Measurements from ENCODE around the gene SUCO.
"Not testable (repeated sequence)": the region's sequence is repeated elsewhere in the genome, so short reads cannot be mapped to it uniquely, and the experiment has no call there.

SUCO gene, protein sequence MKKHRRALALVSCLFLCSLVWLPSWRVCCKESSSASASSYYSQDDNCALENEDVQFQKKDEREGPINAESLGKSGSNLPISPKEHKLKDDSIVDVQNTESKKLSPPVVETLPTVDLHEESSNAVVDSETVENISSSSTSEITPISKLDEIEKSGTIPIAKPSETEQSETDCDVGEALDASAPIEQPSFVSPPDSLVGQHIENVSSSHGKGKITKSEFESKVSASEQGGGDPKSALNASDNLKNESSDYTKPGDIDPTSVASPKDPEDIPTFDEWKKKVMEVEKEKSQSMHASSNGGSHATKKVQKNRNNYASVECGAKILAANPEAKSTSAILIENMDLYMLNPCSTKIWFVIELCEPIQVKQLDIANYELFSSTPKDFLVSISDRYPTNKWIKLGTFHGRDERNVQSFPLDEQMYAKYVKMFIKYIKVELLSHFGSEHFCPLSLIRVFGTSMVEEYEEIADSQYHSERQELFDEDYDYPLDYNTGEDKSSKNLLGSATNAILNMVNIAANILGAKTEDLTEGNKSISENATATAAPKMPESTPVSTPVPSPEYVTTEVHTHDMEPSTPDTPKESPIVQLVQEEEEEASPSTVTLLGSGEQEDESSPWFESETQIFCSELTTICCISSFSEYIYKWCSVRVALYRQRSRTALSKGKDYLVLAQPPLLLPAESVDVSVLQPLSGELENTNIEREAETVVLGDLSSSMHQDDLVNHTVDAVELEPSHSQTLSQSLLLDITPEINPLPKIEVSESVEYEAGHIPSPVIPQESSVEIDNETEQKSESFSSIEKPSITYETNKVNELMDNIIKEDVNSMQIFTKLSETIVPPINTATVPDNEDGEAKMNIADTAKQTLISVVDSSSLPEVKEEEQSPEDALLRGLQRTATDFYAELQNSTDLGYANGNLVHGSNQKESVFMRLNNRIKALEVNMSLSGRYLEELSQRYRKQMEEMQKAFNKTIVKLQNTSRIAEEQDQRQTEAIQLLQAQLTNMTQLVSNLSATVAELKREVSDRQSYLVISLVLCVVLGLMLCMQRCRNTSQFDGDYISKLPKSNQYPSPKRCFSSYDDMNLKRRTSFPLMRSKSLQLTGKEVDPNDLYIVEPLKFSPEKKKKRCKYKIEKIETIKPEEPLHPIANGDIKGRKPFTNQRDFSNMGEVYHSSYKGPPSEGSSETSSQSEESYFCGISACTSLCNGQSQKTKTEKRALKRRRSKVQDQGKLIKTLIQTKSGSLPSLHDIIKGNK (N-terminal part only)

DNA sequence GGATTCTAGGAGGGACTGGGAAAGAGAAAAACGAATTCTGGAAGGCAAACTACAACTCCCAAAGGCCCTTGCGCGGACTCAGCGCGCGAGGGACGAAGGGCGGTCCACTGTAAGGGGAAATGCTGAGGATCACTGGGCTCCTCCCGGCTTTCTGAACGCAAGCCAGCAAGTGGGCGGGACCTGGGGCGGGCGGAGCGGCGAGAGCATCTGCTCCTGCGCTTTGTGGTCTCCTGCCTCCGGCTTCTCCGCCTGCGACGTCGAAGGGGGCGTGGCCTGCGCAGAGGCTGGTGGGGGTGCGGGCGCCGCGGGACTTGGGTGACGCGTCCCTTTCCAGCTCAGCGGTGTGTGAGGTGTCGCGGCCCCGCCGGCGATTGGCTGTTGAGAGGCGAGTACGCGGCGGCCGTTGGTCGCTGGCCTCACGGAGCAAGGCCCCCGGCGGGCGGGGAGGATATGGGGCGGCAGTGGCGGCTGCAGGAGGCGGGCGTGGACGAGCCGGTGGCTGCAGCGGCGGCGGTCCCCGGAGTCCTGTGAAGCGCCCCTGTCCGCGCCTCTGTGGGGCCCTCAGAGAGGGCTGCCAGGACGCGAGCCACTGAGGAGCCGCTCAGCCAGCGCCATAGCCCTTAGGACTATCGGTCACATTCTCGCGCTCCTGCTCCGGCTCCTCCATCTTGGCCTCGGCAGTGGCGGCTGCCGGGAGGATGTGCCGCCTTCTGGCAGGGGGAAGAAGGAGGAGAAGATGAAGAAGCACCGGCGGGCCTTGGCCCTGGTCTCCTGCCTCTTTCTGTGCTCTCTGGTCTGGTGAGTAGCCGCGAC lies at the start of gene SUCO:
Gene SUCO (plus strand): TSS at position 451 of the 813 bp plus-strand sequence. CDS start 286 bp downstream, at position 737.
- peak; percentile 99 to 100 for DNase-seq

DNA sequence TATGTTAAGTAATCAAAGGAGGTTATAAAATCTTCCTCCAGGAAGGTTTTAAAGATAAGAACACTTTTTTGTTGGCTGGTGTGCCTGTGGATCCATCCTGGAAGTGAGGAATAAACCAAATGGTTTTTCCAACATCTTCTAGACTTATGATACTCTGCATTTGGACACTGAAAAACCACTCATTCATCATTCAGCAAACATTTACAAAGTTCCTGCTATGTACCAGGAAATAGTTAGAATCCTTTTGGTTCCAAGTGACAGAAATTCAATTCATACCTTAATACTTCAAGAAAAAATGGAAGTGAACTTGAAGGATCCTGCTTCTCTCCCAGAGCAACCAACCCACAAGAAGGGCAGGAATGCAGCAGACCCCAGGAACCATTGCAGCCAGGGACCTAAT lies 49.5 kb upstream of the SUCO start:
- no peak for DNase-seq

DNA sequence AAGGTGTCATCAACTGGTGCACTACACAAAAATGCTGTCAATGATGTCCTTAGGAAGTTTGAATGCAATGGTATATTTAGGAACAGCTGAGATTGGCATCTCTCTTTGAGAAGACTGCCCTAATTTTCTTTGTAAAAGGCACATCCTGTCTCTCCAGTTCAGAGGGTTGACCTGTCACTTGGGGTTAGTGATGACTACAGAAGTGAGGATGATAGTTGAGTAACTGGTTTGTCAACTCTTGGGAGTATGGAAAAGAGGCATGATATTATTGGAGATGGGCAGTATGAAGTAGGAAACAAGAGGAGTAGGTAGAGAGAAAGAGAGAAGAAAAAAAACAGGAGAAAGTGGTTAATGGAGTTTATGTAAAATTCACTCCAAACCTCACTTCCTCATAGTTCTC lies 48.7 kb upstream of the SUCO start:
- DNase-seq: no peak

DNA sequence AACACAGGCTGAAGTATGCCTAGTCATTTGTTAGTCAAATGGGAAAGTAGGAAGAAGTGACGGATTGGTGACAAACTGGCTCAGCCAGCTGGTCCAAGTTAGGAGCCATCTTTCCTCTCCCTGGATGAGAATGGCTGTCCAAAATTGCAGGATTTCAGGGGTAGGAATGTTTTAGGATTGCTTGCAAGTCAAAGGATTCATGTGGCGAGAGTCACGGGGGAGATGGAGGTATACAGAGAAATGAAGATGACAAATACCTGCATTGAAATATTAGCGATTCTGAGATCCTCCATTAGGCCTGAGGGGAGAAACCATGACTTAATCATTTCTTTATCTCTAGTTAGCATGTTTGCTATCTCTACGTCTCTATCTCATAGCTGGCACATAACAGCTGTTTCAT lies 47.3 kb upstream of the SUCO start:
- DNase-seq: no peak

DNA sequence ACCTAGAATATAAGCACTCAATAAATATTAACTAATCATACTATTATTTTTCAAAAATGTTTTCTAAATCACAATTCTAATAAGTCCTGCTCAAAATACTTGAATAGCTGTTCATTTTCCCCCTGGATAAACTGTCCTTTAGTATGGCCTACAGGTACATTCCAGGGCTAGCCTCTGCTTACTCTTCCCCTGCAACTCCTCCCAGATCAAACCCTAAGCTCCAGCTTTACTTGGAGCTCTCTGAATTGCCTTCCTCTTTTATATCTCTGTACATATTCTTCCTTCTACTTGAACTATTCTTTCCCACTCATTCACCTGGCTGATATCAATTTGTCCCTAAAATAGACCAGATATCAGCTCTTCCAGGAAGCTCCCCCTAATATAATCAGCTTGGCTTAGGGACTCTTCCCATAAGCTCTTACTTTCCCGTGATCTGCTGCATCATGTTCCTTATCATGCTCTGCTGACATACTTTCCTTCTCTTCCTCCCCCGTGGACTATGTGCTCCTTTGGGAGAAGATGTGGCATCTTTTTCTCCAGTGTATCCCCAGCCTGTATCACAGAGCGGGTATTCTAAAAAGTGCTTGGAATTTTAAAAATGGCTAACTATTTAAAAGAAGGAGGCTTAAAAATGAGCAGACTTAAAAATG lies 46.0 kb upstream of the SUCO start:
- DNase-seq: no peak

DNA sequence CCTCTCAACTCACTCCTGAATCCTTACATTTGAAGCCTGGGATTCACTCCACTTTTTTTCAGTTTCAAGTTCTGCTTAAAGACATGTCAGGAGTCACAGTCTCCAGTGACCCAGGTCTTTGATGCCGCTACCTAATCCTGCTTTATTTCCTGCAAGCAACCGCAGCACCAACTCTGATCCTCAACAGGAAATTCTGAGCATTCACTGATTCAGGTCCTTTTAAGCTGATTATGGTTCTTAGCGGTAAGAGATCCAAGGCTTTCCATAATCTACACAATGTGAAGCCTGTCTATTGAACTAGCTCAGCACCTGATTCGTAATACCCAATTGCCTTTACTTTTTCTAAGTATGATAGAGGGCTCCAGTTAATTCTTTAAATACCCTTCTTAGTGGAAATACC lies 45.4 kb upstream of the SUCO start:
- no peak for DNase-seq

DNA sequence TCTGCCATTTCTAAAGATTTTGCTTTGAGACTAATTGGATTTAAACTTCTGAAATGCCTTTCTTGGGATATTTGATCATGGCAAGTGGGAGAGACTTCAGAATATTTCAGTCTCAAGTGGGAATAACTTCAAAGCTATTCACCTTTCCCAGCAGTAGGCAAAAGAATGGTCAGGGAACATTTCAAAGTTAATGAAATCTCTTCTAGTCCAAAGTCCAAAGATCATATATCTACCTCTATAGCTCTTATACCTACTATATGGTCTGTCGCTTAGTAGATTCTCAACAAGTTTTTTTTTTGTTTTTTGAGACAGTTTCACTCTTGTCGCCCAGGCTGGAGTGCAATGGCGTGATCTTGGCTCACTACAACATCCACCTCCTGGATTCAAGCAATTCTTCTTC lies 44.6 kb upstream of the SUCO start:
- no peak for DNase-seq

DNA sequence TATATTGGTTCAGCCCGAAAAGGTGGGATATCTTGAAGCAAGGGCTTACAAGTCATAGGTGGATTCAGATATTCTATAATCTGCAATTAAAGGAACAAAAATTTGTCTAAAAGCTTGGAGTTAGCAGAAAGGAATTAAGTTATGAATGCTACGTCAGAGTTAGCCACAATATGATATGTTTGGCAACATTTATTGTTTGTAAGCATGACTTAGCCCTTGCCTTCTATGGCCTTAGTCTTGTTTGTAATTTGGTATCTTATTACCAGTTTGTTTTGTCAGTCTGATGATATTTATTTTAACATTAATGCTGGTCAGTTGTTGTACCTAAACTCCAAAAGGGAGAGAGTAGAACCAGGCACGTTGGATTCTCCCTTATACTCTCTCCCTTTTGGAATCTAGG lies 43.1 kb upstream of the SUCO start:
- DNase-seq: no peak

DNA sequence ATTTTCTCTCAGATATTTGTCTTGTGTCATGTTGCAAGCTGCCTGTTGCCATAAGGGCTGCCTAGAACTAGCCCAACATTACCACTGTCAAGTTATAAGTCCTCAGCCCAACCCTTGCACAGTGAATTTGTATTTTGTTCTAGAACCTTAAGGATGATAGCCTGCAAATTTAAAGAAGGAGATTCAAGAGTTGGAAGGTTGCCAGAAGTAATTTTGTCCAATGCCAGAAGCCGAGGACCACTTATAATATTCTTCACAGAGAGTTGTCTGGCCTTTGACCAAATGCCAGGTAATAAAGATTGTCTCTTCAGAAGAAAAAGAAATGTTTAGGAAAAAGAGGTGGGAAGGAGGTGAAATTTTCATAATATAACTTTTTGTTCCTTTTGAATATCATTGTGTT lies 40.5 kb upstream of the SUCO start:
- DNase-seq: no peak

DNA sequence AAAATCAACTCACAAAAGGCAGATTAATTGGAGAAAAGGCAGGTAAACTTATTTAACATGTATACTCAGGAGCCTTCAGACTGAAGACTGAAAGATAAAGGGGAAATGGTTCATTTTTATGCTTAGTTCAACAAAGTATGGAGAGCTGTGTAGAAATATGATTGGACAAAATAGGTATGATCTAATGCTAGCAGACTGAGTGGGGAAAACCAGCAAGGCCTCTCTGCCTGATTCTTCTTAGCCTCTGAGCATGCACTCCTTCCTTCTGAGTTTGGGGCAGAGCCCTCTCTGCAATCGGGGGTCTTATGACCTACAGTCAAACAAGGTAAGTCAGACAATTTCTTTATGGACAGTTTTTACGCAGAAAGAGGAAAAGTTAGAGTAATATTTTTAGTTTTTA lies 38.8 kb upstream of the SUCO start:
- DNase-seq: peak; percentile 29 to 52

DNA sequence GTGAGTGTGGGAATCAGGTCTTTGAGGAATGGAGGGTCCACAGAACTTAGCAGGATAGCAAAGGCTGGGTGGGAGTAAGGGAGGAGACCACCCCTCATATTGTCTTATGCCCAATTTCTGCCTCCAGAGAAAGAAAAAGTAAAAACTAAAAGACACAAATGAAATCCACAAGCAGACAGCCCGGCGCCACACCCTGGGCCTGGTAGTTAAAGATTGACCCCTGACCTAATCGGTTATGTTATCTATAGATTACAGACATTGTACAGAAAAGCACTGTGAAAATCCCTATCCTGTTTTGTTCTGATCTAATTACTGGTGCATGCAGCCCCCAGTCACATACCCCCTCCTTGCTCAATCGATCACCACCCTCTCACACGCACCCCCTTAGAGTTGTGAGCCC lies 36.8 kb upstream of the SUCO start:
- not testable (repeated sequence) for DNase-seq

DNA sequence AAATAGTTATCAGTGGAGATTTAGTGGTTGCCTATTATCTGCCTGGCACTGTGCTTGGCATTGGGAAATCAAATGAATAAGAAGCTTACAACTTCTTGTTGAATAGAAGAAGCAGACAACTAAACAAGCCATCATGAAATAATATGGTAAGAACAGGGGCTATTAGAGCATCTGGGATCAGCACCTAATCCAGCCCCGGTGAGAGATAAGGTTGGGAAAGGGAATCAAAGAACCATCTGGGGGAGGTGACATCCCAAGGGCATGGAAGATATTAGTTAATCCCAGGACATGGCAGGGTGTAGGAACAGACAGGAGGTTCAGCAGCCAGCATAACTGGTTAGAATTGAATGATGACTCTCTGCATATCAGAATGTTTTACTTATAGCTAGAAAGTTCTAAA lies 36.3 kb upstream of the SUCO start:
- no peak for DNase-seq

DNA sequence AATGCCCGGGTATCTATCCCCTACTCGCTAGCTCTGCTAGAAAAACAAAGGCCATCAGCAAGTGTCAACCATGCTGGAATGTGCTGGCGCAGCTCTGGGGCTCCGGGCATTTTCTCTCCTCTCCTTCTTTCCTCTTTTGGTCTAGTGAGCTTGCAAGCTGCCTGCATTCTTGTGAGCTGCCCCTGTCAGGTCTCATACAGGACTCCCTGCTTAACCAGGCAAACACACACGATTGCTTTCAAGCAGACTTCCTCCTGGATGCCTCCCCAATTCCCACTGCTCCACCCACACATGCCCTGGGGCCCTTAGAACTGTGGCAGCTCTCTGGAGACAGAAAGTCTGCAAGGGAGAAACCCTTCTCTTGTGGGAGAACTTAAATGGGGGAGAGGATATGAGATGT lies 35.7 kb upstream of the SUCO start:
- peak in 1 of 2 donors; percentile 31 for DNase-seq

DNA sequence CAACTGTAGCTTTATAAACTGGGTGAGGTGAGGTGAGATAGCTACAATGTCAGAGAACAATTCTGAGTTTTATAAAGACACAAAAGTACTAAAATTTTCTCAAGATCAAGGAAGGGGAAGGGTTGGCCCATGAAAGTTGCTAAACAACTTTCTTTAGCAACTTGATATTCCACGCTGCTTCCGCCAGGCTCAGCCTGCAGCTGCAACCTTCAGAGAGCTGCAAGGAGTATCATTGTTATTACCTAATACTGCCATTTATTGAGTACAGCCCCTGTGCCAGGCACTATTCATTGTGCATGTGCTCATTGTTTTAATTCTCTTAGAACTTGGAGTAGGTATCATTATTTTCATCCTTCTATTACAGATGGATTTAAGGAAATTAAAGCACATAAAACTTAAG lies 34.1 kb upstream of the SUCO start:
- DNase-seq: peak; percentile 70 to 72

DNA sequence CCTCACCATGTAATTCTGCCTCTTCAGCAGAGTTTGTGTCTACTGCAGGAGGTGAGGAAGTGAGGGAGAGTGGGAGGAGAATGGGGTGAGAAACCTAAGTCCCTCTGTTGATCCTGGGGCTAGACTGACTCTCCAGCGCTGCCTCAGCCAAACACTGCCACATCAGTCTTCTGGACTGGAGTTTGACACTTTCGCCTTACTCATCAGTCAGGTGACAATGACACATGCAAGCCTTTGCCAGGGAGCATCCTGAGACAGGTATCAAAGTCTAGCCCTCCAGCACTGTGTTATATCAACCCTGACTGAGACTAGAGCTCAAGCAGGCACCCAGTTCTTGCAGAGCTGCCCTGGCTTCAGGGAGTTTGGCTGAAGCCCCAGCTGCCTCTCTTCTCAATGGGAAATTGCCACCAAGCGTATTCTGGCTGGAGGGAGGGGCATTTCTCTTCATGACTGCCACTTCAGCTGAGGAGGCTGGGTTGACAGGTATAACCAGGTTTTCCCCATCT lies 33.3 kb upstream of the SUCO start:
- DNase-seq: peak in 1 of 2 donors; percentile 10

DNA sequence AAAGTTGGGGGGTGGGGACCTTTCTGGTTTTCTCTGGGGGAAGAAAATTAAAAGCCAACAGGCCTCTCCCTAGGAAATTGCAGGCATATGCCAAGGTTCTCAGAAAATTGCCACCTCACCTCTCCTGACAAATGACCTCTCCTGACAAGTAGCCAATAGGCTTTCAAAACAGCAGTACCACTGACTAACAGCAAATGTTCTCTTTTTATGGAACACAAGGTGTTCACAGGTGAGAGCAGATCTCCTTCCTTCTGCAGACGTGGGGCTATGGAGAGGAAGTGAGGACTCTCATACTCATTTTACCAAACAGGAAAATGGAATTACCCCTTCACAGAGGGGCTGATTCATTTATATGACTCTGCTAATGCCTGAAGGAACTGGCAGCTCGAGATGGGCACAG lies 32.7 kb upstream of the SUCO start:
- DNase-seq: no peak

DNA sequence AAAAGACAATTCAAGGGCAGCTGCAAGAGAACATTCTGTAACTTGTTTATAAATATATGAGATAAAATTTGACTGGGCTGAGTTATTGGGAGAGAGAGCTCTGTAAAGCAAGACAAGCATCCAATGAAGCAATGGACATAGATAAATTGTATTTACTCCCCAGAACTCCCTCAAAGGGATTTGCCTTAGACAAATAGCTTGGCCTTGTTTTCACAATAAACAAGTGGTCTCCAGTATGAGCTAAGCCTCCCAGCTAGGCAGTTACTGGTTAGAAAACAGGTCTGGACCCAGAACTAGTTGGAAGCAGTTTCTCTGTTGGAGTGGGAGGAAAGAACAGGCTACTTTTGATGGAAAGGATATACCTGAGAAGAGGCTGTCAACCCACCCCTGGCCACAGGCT lies 25.2 kb upstream of the SUCO start:
- no peak for DNase-seq

DNA sequence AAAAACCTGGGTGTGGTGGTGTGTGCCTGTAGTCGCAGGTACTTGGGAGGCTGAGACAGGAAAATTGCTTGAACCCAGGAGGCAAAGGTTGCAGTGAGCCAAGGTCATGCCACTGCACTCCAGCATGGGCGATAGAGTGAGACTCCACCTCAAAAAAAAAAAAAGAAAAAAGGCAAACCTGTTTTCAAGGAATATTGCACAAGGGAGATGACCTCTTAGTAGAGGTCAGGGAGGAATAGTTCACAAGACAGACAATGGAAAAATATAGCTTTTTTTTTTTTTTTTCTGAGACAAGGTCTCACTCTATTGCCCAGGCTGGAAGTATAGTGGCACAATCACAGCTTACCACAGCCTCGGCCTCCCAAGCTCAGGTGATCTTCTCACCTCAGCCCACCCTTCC lies 22.5 kb upstream of the SUCO start:
- DNase-seq: no peak

DNA sequence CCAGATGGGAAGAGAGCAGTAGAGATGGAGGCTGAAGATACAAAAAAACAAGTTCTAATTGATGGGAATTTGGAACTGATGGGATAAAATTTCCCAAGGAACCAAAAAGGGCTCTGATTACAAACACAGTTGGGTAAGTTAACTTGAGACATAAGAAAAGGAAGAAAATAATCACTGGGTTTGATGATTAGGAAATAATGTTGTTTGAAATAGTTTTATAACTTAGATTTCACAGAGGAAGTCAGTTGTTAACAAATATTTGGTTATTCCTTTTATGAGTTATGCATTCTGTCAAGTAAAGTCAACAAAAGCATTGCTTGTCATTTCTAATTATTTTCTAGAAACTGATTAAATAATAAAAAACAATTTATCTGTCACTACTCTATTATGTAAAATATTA lies 20.4 kb upstream of the SUCO start:
- peak; percentile 37 to 46 for DNase-seq

DNA sequence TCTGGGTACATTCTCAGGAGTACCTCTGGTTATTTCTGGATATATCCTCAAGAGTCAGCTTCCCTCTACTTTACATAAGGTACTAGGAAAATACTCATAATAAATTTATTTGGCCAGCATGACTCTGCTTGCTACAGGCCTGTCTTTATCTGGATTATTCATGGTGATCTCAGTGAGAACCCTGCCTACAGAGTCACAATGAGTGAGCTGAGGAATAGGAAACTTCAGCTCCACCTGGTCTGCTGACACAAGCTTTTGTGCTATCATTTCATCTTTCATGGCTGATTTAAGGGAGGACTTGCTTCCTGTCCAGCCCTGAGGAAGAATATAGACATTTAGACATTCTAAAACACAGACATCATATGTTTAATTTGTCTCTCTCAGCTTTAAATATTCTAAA lies 19.5 kb upstream of the SUCO start:
- peak in 1 of 2 donors; percentile 20 for DNase-seq

DNA sequence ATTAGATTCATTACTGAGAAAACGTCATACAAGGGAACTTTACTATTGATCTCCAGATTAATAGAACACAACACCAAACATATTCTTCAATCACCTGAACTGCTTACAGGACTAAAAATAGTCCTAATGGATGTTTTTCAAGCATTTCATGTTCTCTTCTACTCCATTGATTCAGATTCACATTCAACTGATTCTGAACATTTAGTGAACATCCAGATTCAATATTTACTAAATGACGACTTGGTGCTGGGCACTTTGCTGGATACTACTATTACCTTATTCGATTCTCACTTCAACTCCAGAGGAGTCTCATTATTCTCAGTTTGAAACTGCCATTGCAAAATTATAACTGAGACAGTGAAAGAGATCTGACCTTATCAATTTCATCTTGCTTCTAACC lies 18.8 kb upstream of the SUCO start:
- DNase-seq: no peak

DNA sequence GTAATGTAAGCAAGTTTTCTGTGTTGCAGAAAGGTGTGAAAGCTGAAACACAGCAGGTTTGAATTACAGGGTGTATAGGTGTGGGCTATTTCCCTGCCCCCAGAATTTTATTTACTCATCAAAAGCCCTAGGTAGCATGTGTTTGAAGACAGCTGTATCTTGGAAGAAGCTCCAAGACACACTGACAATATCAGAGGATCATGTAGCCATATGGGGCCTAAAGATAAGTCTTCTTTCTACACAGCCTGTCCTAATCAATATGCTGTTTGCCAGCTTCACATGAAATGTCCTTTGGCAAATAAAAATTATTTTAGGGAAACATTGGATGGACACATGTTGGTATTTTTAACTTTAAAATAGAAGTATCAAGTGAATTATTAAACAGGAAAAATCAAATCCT lies 17.5 kb upstream of the SUCO start:
- no peak for DNase-seq
